Gastrocnemius medialis (tissue), 4 donors: ENCODE data around the gene PDE4D.

Experiments
- POLR2A ChIP-seq, 2 donors: fragments of 450-650 bp; IDR thresholded peaks; one replicate each; pipeline ENCODE4 v1.6.1; 2017; ENCODE audit warnings: antibody characterized with exemption in 2 of 2, mild to moderate bottlenecking in 2 of 2, moderate library complexity in 2 of 2
- TF ChIP-seq, protein P1 (sequence below), 5 experiments: fragments of 450-650 bp in 3 of 5; fragments of 200-600 bp in 2 of 5; sonication (generic) in 2 of 5; IDR thresholded peaks in 4 of 5; conservative IDR thresholded peaks in 1 of 5; 1 replicate in 4 of 5; 2 replicates in 1 of 5; pipeline ENCODE4 v1.5.1; 2016 to 2019; ENCODE audit warnings: antibody characterized with exemption in 5 of 5, mild to moderate bottlenecking in 3 of 5, moderate library complexity in 3 of 5

DNA sequence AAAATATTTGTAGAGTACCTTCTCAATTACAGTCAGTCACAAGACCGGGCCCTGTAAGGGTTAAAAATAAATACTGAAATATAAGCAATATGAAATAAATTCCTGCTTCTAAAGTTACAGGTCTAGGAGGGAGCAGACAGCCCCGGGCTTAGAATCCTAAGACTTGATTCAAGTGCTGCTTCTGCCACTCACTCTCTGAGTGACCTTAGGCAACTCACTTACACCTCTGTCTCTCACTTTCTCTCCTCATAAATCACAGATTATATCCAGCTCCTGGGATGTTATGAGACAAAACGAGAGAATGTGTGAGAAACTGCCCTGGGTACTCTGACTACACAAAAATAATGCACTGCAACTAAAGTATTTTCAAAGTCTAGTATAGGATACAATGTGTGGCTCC is 101.9 kb downstream of the PDE4D start:
- TF ChIP-seq, protein P1, sequence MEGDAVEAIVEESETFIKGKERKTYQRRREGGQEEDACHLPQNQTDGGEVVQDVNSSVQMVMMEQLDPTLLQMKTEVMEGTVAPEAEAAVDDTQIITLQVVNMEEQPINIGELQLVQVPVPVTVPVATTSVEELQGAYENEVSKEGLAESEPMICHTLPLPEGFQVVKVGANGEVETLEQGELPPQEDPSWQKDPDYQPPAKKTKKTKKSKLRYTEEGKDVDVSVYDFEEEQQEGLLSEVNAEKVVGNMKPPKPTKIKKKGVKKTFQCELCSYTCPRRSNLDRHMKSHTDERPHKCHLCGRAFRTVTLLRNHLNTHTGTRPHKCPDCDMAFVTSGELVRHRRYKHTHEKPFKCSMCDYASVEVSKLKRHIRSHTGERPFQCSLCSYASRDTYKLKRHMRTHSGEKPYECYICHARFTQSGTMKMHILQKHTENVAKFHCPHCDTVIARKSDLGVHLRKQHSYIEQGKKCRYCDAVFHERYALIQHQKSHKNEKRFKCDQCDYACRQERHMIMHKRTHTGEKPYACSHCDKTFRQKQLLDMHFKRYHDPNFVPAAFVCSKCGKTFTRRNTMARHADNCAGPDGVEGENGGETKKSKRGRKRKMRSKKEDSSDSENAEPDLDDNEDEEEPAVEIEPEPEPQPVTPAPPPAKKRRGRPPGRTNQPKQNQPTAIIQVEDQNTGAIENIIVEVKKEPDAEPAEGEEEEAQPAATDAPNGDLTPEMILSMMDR (IDR thresholded peaks at IDR 0.05 in 4 of 5, conservative IDR thresholded peaks at IDR 0.05 in 1 of 5), result no peak
- TF ChIP-seq POLR2A (IDR thresholded peaks at IDR 0.05), result no peak
